ENCODE data around the gene SLC39A7. TPM values are rescaled to one million over a fixed set of nuclear protein-coding genes. Genes with fewer than 3 reads are reported as not detected.
A peak's percentile ranks its signal among the peaks of the same experiment; 100 is the strongest.

The SLC39A7 gene
- total and polyA plus RNA-seq, 2 of the 13 experiments (the other 11 are each of a cell fraction or from before 2014, with no cell fraction given), result 142 to 229 TPM

DNA sequence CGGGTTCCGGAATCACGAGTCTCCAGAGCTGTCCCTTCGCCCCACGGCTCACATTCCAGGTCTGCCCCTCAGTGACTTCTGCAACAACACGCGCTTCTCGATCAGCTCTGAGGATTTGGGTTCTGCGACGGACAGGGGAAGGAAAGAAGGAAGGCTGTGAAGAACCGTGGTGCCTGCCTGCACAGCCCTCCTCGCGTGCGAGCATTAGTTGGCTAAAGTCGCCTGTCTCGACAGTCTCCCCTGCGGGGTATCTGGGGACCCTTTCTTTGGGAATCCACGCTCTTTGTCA, 47.9 kb downstream of the SLC39A7 start:
- intact Hi-C loops (cut with micrococcal nuclease; ENCODE audit: unreplicated experiment), result loop anchor here (2.0 kb wide), 4 partner anchors 48 to 234 kb away; partner anchors contain the start of genes RXRB and SLC39A7
- in situ Hi-C loops (cut with HindIII; ENCODE audit: extremely low pct_ligation_motif_present, low pct_unique_long_range_greater_than_20kb), result loop anchor here (5.0 kb wide), 4 partner anchors 46 to 231 kb away; partner anchors contain the start of genes HSD17B8, RXRB and SLC39A7
- Histone ChIP-seq H4K20me1 (ENCODE audit: insufficient read depth, low read length) (no peaks in the 10 kb centered on the region), H3K36me3 (replicated peaks in 1 of 2; ENCODE audit: control insufficient read depth in 1 of 2, insufficient read depth in 2 of 2, low read length in 2 of 2) (peaks cover 0 to 2% of the 10 kb centered on the region in 2 experiments; a peak in 3 of 5 replicates), H3K4me3 (replicated peaks in 1 of 3; ENCODE audit: insufficient read depth in 1 of 3, low read depth in 2 of 3, low read length in 3 of 3) (peak overlapping the region; percentile 51 to 89 (median 64)), H3K9ac (ENCODE audit: insufficient read depth, low read depth, low read length) (peak overlapping the region; percentile 75), H2AFZ (ENCODE audit: low read length) (peak overlapping the region; percentile 22), H3K27ac (ENCODE audit: extremely low read length, insufficient read depth, low read length) (peak overlapping the region; percentile 81), H3K4me2 (ENCODE audit: low read depth, low read length) (peak overlapping the region; percentile 100), H3K27me3 (ENCODE audit: control insufficient read depth in 1 of 2, insufficient read depth in 2 of 2, low read length in 2 of 2) (no peaks in the 10 kb centered on the region; a peak in 1 of 5 replicates), H3K4me1 (ENCODE audit: insufficient read depth, low read length) (peaks cover 29% of the 10 kb centered on the region), H3K79me2 (ENCODE audit: insufficient read depth, low read length) (no peaks in the 10 kb centered on the region), H3K9me3 (ENCODE audit: low read length) (no peaks in the 10 kb centered on the region)
- ChIA-PET CTCF (ENCODE audit: low intra/inter-chr PET ratio, low total read pairs) (interaction anchor here (1.0 to 3.1 kb wide), 9 partner anchors 44 to 234 kb away, joined by 4 to 19 read pairs (median 6); partner anchors contain the start of genes HSD17B8, RXRB and SLC39A7), POLR2A (interaction anchor here (0.8 to 5.1 kb wide), 20 partner anchors 10 to 277 kb away, joined by 3 to 94 read pairs (median 6); partner anchors contain the start of genes HSD17B8, PFDN6, RING1 and RPS18)
- WGBS (ENCODE audit: low lambda C conversion rate), result 2% methylated on average over 18 of the region's 18 CpGs
- ATAC-seq (peak; percentile 2), DNase-seq (ENCODE audit: low spot score) (no peak), FAIRE-seq (no peak)
- BruUV-seq (replicated peaks), result TSS peak; percentile 82
- TF ChIP-seq MAF1 (CRISPR knock-in tag; IDR thresholded peaks at IDR 0.05; ENCODE audit: borderline replicate concordance) (no peak), ZNF460 (CRISPR knock-in tag; IDR thresholded peaks at IDR 0.05; ENCODE audit: borderline replicate concordance) (no peak), PAWR (CRISPR knock-in tag; IDR thresholded peaks at IDR 0.05; ENCODE audit: borderline replicate concordance) (no peak), ZNF841 (CRISPR knock-in tag; IDR thresholded peaks at IDR 0.05; ENCODE audit: borderline replicate concordance) (no peak), BHLHE40 (IDR thresholded peaks at IDR 0.05; ENCODE audit: low read length) (no peak), ZNF788 (CRISPR knock-in tag; IDR thresholded peaks at IDR 0.05; ENCODE audit: borderline replicate concordance) (no peak), ZNF607 (CRISPR knock-in tag; IDR thresholded peaks at IDR 0.05; ENCODE audit: borderline replicate concordance) (no peak), ZNF557 (CRISPR knock-in tag; IDR thresholded peaks at IDR 0.05) (no peak), RXRA (CRISPR knock-in tag; IDR thresholded peaks at IDR 0.05) (no peak), NR2F1 (CRISPR knock-in tag; IDR thresholded peaks at IDR 0.05) (no peak), ZBTB7A (CRISPR knock-in tag; IDR thresholded peaks at IDR 0.05) (0 out of 2 replicates have a peak, but pooled peaks have one; percentile 2), ZBTB8A (CRISPR knock-in tag; IDR thresholded peaks at IDR 0.05; ENCODE audit: borderline replicate concordance, low read depth) (no peak), TAF1 (CRISPR knock-in tag; IDR thresholded peaks at IDR 0.05) (no peak), HNF4A (CRISPR knock-in tag; IDR thresholded peaks at IDR 0.05) (no peak), ZNF746 (CRISPR knock-in tag; IDR thresholded peaks at IDR 0.05) (no peak), GTF2F1 (IDR thresholded peaks at IDR 0.05; ENCODE audit: low read length) (no peak)
- TF ChIP-seq, protein P1, sequence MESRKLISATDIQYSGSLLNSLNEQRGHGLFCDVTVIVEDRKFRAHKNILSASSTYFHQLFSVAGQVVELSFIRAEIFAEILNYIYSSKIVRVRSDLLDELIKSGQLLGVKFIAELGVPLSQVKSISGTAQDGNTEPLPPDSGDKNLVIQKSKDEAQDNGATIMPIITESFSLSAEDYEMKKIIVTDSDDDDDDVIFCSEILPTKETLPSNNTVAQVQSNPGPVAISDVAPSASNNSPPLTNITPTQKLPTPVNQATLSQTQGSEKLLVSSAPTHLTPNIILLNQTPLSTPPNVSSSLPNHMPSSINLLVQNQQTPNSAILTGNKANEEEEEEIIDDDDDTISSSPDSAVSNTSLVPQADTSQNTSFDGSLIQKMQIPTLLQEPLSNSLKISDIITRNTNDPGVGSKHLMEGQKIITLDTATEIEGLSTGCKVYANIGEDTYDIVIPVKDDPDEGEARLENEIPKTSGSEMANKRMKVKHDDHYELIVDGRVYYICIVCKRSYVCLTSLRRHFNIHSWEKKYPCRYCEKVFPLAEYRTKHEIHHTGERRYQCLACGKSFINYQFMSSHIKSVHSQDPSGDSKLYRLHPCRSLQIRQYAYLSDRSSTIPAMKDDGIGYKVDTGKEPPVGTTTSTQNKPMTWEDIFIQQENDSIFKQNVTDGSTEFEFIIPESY (CRISPR knock-in tag; IDR thresholded peaks at IDR 0.05), result no peak
- TF ChIP-seq, protein P2, sequence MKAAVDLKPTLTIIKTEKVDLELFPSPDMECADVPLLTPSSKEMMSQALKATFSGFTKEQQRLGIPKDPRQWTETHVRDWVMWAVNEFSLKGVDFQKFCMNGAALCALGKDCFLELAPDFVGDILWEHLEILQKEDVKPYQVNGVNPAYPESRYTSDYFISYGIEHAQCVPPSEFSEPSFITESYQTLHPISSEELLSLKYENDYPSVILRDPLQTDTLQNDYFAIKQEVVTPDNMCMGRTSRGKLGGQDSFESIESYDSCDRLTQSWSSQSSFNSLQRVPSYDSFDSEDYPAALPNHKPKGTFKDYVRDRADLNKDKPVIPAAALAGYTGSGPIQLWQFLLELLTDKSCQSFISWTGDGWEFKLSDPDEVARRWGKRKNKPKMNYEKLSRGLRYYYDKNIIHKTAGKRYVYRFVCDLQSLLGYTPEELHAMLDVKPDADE (CRISPR knock-in tag; IDR thresholded peaks at IDR 0.05), result no peak
- TF ChIP-seq, protein P3, sequence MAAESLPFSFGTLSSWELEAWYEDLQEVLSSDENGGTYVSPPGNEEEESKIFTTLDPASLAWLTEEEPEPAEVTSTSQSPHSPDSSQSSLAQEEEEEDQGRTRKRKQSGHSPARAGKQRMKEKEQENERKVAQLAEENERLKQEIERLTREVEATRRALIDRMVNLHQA (CRISPR knock-in tag; IDR thresholded peaks at IDR 0.05), result no peak
